Measurements from ENCODE around the gene TM6SF1.

DNA sequence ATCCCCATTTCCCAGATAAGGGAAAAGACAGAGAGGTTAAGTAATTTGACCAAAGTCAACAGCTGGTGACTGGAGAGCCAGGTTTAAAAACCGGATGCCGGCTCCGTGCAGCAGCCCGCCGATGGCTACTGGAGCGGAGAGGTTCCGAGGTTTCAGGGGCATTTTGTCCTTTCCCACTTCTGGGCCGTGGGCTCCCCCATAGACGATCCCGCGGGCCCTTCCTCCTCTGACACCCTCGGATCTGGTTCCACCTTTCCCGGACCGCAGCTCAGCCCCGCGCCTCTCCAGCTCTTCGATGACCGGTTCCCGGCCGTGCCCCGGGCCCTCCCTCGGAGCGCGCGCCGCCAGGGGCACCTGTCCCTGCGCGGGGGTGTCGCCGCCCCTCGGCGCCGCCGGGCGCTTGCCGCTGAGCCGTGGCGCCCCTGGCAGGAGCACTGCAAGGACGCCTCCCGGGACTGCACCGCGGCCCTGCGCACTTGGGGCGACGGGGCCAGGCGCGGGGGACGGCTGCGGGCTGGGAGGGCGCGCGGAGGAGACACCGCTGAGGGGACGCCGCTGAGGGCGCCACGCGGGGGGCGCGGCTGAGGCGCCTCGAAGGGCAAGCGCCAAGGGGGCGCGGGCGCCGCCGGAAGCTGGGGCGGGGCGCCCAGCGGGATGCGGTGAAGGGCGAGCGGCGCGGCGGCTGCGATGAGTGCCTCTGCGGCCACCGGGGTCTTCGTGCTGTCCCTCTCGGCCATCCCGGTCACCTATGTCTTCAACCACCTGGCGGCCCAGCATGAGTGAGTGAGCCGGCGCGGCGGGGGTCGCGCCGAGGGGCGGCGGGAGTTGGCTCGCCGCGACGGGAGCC lies at the start of gene TM6SF1:
- TF ChIP-seq, protein P1, sequence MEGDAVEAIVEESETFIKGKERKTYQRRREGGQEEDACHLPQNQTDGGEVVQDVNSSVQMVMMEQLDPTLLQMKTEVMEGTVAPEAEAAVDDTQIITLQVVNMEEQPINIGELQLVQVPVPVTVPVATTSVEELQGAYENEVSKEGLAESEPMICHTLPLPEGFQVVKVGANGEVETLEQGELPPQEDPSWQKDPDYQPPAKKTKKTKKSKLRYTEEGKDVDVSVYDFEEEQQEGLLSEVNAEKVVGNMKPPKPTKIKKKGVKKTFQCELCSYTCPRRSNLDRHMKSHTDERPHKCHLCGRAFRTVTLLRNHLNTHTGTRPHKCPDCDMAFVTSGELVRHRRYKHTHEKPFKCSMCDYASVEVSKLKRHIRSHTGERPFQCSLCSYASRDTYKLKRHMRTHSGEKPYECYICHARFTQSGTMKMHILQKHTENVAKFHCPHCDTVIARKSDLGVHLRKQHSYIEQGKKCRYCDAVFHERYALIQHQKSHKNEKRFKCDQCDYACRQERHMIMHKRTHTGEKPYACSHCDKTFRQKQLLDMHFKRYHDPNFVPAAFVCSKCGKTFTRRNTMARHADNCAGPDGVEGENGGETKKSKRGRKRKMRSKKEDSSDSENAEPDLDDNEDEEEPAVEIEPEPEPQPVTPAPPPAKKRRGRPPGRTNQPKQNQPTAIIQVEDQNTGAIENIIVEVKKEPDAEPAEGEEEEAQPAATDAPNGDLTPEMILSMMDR (IDR thresholded peaks at IDR 0.05; ENCODE audit: insufficient read depth, low read depth, low read length): no peak
- TF ChIP-seq EZH2 (IDR thresholded peaks at IDR 0.05; ENCODE audit: insufficient read depth, low read length): peak; percentile 88

Measured in astrocyte (in vitro differentiated cells and primary cell).